ENCODE data around the gene CENPT. TPM values are rescaled to one million over a fixed set of nuclear protein-coding genes. Genes with fewer than 3 reads are reported as not detected.
A peak's percentile ranks its signal among the peaks of the same experiment; 100 is the strongest.

Gene CENPT
- total RNA-seq, 1 experiment from 2014 or later: 60.9 TPM

- no peak overlapping the region for H2AFZ ChIP-seq (ENCODE audit: low read length)
- no peak overlapping the region for H2BK12ac ChIP-seq (ENCODE audit: insufficient read length, low read depth, low read length)
- no peak overlapping the region for H4K91ac ChIP-seq (ENCODE audit: insufficient read length, low read depth, low read length)
- peaks cover 13% of the 10 kb centered on the region for H3K23me2 ChIP-seq (ENCODE audit: insufficient read length, low read depth, low read length, poor library complexity, severe bottlenecking)
- no peak overlapping the region for H2BK120ac ChIP-seq (ENCODE audit: low read depth, low read length, poor library complexity, severe bottlenecking)
- H3K18ac ChIP-seq (ENCODE audit: insufficient read length, low read depth, low read length): peak overlapping the region; percentile 91
- no peak overlapping the region for H3K4ac ChIP-seq (ENCODE audit: low read depth, low read length)
- no peaks in the 10 kb centered on the region for H3K9me3 Mint-ChIP-seq
- H3K79me2 ChIP-seq (ENCODE audit: insufficient read depth, low read length): no peaks in the 10 kb centered on the region; the same call in 1 of the 2 replicates
- peak overlapping the region; percentile 7 for H3K9ac ChIP-seq (ENCODE audit: extremely low read depth, insufficient read length, low read length)
- no peak overlapping the region for H3K23ac ChIP-seq (ENCODE audit: insufficient read length, low read depth, low read length)
- H3K14ac ChIP-seq (ENCODE audit: insufficient read depth, low read length): peak overlapping the region; percentile 85; the same call in 1 of the 2 replicates
- no peak overlapping the region for H2AK5ac ChIP-seq (ENCODE audit: insufficient read length, low read length)
- no peaks in the 10 kb centered on the region for H3K27me3 ChIP-seq (ENCODE audit: insufficient read depth, low read length)
- H3K4me3 Mint-ChIP-seq: peak overlapping the region; percentile 90 to 93
- no peak overlapping the region for H2BK15ac ChIP-seq (ENCODE audit: low read depth, low read length)
- H3K56ac ChIP-seq (ENCODE audit: insufficient read length, low read depth, low read length): no peak overlapping the region
- H2BK20ac ChIP-seq (ENCODE audit: low read depth, low read length, poor library complexity, severe bottlenecking): no peak overlapping the region
- no peak overlapping the region for H4K8ac ChIP-seq (replicated peaks; ENCODE audit: insufficient read length, low read depth, low read length)
- H4K5ac ChIP-seq (ENCODE audit: insufficient read length, low read depth, low read length): no peak overlapping the region
- H2BK5ac ChIP-seq (ENCODE audit: insufficient read length, low read length): no peak overlapping the region
- TF ChIP-seq CTCF (conservative IDR thresholded peaks at IDR 0.05): no peak
- peak overlapping the region; percentile 90 to 99 (median 97) for H3K27ac Mint-ChIP-seq
- no peaks in the 10 kb centered on the region for H3K79me1 ChIP-seq (ENCODE audit: insufficient read depth, low read depth, low read length, poor library complexity, severe bottlenecking)
- no peaks in the 10 kb centered on the region for H4K20me1 ChIP-seq (ENCODE audit: control insufficient read depth, insufficient read depth, insufficient read length)
- DNase-seq: no peak
- peaks cover 0 to 7% (median 4%) of the 10 kb centered on the region in 3 experiments; a peak in 4 of 7 replicates for H3K36me3 Mint-ChIP-seq (ENCODE audit: insufficient read depth in 1 of 3, low read depth in 3 of 3)
- H3K9me3 ChIP-seq (ENCODE audit: control insufficient read depth, low read depth, low read length): no peaks in the 10 kb centered on the region
- H3K4me2 ChIP-seq (ENCODE audit: insufficient read depth, insufficient read length, low read length): peak overlapping the region; percentile 15
- H3K4me1 Mint-ChIP-seq: peaks cover 36 to 42% of the 10 kb centered on the region in 2 experiments
- H3K27ac ChIP-seq (ENCODE audit: insufficient read length, low read depth, low read length): no peak overlapping the region
- no peak overlapping the region for H3T11ph ChIP-seq (ENCODE audit: low read length)
- no peaks in the 10 kb centered on the region for H3K27me3 Mint-ChIP-seq (ENCODE audit: low read depth)
- H3K4me1 ChIP-seq (ENCODE audit: insufficient read depth, low read length): peaks cover 10% of the 10 kb centered on the region; the same call in 1 of the 2 replicates
- WGBS (ENCODE audit: extremely low coverage, insufficient read length, low lambda C conversion rate): no CpG with 5 or more reads among the region's 17 CpGs
These were observed 6.2 kb downstream of the CENPT start for GRCh38 chr16:67841198-67841815.
